OCI-LY7 (cell line): ENCODE data around the gene PM20D1. TPM values are rescaled to one million over a fixed set of nuclear protein-coding genes. Genes with fewer than 3 reads are reported as not detected.

Experiments
- BruUV-seq: library from RNA; stranded (reverse); fragments of 400-500 nt; replicated peaks from 2 replicates; lab custom pipeline; 2021; lab: Mats Ljungman, UMichigan
- CTCF ChIA-PET: fragments of 300-600 bp; sonication (Branson Sonifier 250); formaldehyde crosslinking; loops from one replicate; lab custom pipeline; 2022; ENCODE audit warnings: antibody characterized with exemption; ENCODE audit not compliant: unreplicated experiment; lab: Charles Lee
- POLR2A ChIA-PET: fragments of 300-600 bp; sonication (Branson Sonifier 250); formaldehyde crosslinking; loops from one replicate; lab custom pipeline; 2022; ENCODE audit warnings: antibody characterized with exemption; lab: Charles Lee
- DNase-seq: peaks from one replicate; pipeline ENCODE4 v3.0.0-alpha.2; 2015; ENCODE audit warnings: low spot score
- H2AFZ ChIP-seq: fragments of 200-600 bp; sonication (generic), shearing (Covaris generic); 2 replicates; pipeline ENCODE4 v1.6.1; 2014; ENCODE audit warnings: mild to moderate bottlenecking, antibody characterized with exemption, low read length, moderate library complexity
- H3K27ac ChIP-seq: fragments of 200-600 bp; sonication (generic); 2 replicates; pipeline ENCODE4 v1.5.1; 2014; ENCODE audit warnings: mixed run types, low read depth, mild to moderate bottlenecking, moderate library complexity, low read length, inconsistent platforms; ENCODE audit not compliant: poor library complexity, severe bottlenecking
- H3K36me3 ChIP-seq: fragments of 200-600 bp; sonication (generic); 2 replicates; pipeline ENCODE4 v1.6.1; 2014; ENCODE audit warnings: mild to moderate bottlenecking, antibody characterized with exemption, low read length, moderate library complexity, mixed read lengths; ENCODE audit not compliant: insufficient read depth
- H3K4me1 ChIP-seq: fragments of 200-600 bp; sonication (generic); 2 replicates; pipeline ENCODE4 v1.5.1; 2014; ENCODE audit warnings: mild to moderate bottlenecking, low read length; ENCODE audit not compliant: insufficient read depth, poor library complexity, severe bottlenecking
- H3K4me2 ChIP-seq: fragments of 200-600 bp; sonication (generic); 2 replicates; pipeline ENCODE4 v1.6.1; 2014; ENCODE audit warnings: mild to moderate bottlenecking, low read length
- H3K4me3 ChIP-seq: fragments of 200-600 bp; sonication (generic); 2 replicates; pipeline ENCODE4 v1.5.1; 2014; ENCODE audit warnings: mild to moderate bottlenecking, low read depth, low read length; ENCODE audit not compliant: poor library complexity, severe bottlenecking
- H3K79me2 ChIP-seq: fragments of 200-600 bp; sonication (generic); 2 replicates; pipeline ENCODE4 v1.6.1; 2016; ENCODE audit warnings: low read depth, mild to moderate bottlenecking, low read length, moderate library complexity, mixed read lengths; ENCODE audit not compliant: insufficient read depth
- H3K9me2 ChIP-seq: fragments of 200-600 bp; sonication (generic); 2 replicates; pipeline ENCODE4 v1.6.1; 2016; ENCODE audit warnings: mild to moderate bottlenecking, low read length, mixed read lengths; ENCODE audit not compliant: insufficient read depth
- H3K9me3 ChIP-seq: fragments of 200-600 bp; sonication (generic); 2 replicates; pipeline ENCODE4 v1.6.1; 2014; ENCODE audit warnings: mild to moderate bottlenecking, mixed run types, low read length, mixed read lengths
- H4K20me1 ChIP-seq: fragments of 200-600 bp; sonication (generic); 2 replicates; pipeline ENCODE4 v1.6.1; 2014; ENCODE audit warnings: mild to moderate bottlenecking, antibody characterized with exemption, low read length, moderate library complexity, mixed read lengths; ENCODE audit not compliant: insufficient read depth
- CTCF ChIP-seq: fragments of 200-600 bp; sonication (generic); conservative IDR thresholded peaks from 2 replicates; pipeline ENCODE4 v1.5.1; 2014; ENCODE audit warnings: mild to moderate bottlenecking, antibody characterized with exemption, low read length, moderate library complexity, mixed read lengths
- EZH2phosphoT487 ChIP-seq: fragments of 200-600 bp; sonication (generic); IDR thresholded peaks from 2 replicates; pipeline ENCODE4 v1.6.1; 2018; ENCODE audit warnings: low read depth, borderline replicate concordance, mild to moderate bottlenecking, mixed run types, antibody characterized with exemption, low read length, moderate library complexity, mixed read lengths
- intact Hi-C: fragments of 100-400 bp; cut with micrococcal nuclease; formaldehyde crosslinking; loops from one replicate; pipeline ENCODE4 v1.10.0; 2022; ENCODE audit not compliant: unreplicated experiment
- total RNA-seq, 2 experiments: library from RNA; depleted of rRNA in 1 of 2; stranded (reverse); fragments of >200 nt in 1 of 2; shearing (Covaris generic) in 1 of 2; gene quantifications; 2 replicates each; pipeline ENCODE4 v1.2.3, GENCODE V29; 2014 to 2022

The PM20D1 gene
- total RNA-seq, 2 experiments from 2014 or later, result not detected

- intact Hi-C loops, result loop anchor here (5.0 kb wide), 2 partner anchors 64 to 314 kb away; no protein-coding TSS in a partner anchor
- Histone ChIP-seq H3K36me3 (no peaks in the 10 kb centered on the region), H3K27ac (no peak overlapping the region), H3K9me3 (no peaks in the 10 kb centered on the region), H3K4me1 (peaks cover 18% of the 10 kb centered on the region), H2AFZ (no peak overlapping the region), H3K9me2 (no peaks in the 10 kb centered on the region), H4K20me1 (no peaks in the 10 kb centered on the region), H3K4me2 (no peak overlapping the region), H3K4me3 (no peak overlapping the region), H3K79me2 (no peaks in the 10 kb centered on the region)
- no TSS peak for BruUV-seq
- ChIA-PET CTCF (interaction anchor here (1.3 to 1.4 kb wide), 2 partner anchors 184 kb away, joined by 5 read pairs; no protein-coding TSS in a partner anchor), POLR2A (interaction anchor here (0.6 kb wide), 1 partner anchor 155 kb away, joined by 3 read pairs; no protein-coding TSS in a partner anchor)
- no peak for DNase-seq
- TF ChIP-seq EZH2phosphoT487, result no peak
Measured at GRCh38 chr1:205792961-205793673, 56.8 kb downstream of the PM20D1 start.

GRCh38 chr1:205792481-205792881 lies 57.5 kb downstream of the PM20D1 start:
- intact Hi-C loops, result loop anchor here (5.0 kb wide), 2 partner anchors 65 to 315 kb away; no protein-coding TSS in a partner anchor
- CTCF ChIA-PET, result interaction anchor here (0.6 to 1.5 kb wide), 5 partner anchors 115 to 185 kb away, joined by 3 to 5 read pairs (median 4); no protein-coding TSS in a partner anchor
- no peaks in the 10 kb centered on the region for H4K20me1 ChIP-seq
- no peaks in the 10 kb centered on the region for H3K36me3 ChIP-seq
- H3K27ac ChIP-seq, result no peak overlapping the region
- no peaks in the 10 kb centered on the region for H3K79me2 ChIP-seq
- H3K4me2 ChIP-seq, result no peak overlapping the region
- no peaks in the 10 kb centered on the region for H3K9me3 ChIP-seq
- H3K4me3 ChIP-seq, result no peak overlapping the region
- BruUV-seq, result no TSS peak
- peaks cover 18% of the 10 kb centered on the region for H3K4me1 ChIP-seq
- no peak overlapping the region for H2AFZ ChIP-seq
- no peak for DNase-seq
- POLR2A ChIA-PET, result interaction anchor here (1.0 kb wide), 1 partner anchor 185 kb away, joined by 3 read pairs; no protein-coding TSS in a partner anchor
- H3K9me2 ChIP-seq, result no peaks in the 10 kb centered on the region
- no peak for TF ChIP-seq EZH2phosphoT487
- TF ChIP-seq CTCF, result no peak

GRCh38 chr1:205791568-205792180 lies 58.3 kb downstream of the PM20D1 start:
- TF ChIP-seq CTCF, result peak; percentile 93
- TF ChIP-seq EZH2phosphoT487, result no peak
- Histone ChIP-seq H3K9me3 (no peaks in the 10 kb centered on the region), H3K4me1 (peaks cover 18% of the 10 kb centered on the region), H3K79me2 (no peaks in the 10 kb centered on the region), H3K4me2 (no peak overlapping the region), H2AFZ (no peak overlapping the region), H4K20me1 (no peaks in the 10 kb centered on the region), H3K36me3 (no peaks in the 10 kb centered on the region), H3K27ac (no peak overlapping the region), H3K4me3 (no peak overlapping the region), H3K9me2 (no peaks in the 10 kb centered on the region)
- peak; percentile 70 for DNase-seq
- CTCF ChIA-PET, result interaction anchor here (0.6 to 1.5 kb wide), 6 partner anchors 20 to 186 kb away, joined by 3 to 5 read pairs (median 4); no protein-coding TSS in a partner anchor
- no TSS peak for BruUV-seq
- POLR2A ChIA-PET, result interaction anchor here (1.0 kb wide), 1 partner anchor 186 kb away, joined by 3 read pairs; no protein-coding TSS in a partner anchor
- intact Hi-C loops, result loop anchor here (1.0 to 5.0 kb wide), 5 partner anchors 66 to 316 kb away; no protein-coding TSS in a partner anchor
